GM19238 (cell line): ENCODE results near the gene PRKD2.

Experiments
- DNase-seq: peaks from one replicate; pipeline ENCODE4 v3.0.0; 2011; ENCODE audit warnings: low spot score; ENCODE audit not compliant: insufficient read length

PRKD2 gene

GRCh38 chr19:46742926-46743480 is 26.1 kb upstream of the PRKD2 start:
- DNase-seq = no peak

- no peak for DNase-seq
These were observed 24.5 kb upstream of the PRKD2 start for GRCh38 chr19:46741447-46741846.

GRCh38 chr19:46739290-46739771 is 22.4 kb upstream of the PRKD2 start:
- no peak for DNase-seq

GRCh38 chr19:46737761-46738171 is 20.9 kb upstream of the PRKD2 start:
- DNase-seq = no peak

GRCh38 chr19:46737298-46737654 is 20.4 kb upstream of the PRKD2 start:
- no peak for DNase-seq

GRCh38 chr19:46736531-46737297 is 19.8 kb upstream of the PRKD2 start:
- no peak for DNase-seq

- no peak for DNase-seq
These were observed 16.9 kb upstream of the PRKD2 start for GRCh38 chr19:46733690-46734292.

GRCh38 chr19:46732966-46733689 is 16.2 kb upstream of the PRKD2 start:
- no peak for DNase-seq

- DNase-seq = no peak
These were observed 15.4 kb upstream of the PRKD2 start for GRCh38 chr19:46732172-46732938.

- no peak for DNase-seq
These were observed 14.7 kb upstream of the PRKD2 start for GRCh38 chr19:46731584-46731983.

- DNase-seq = no peak
These were observed 14.1 kb upstream of the PRKD2 start for GRCh38 chr19:46731007-46731501.

- no peak for DNase-seq
These were observed 13.7 kb upstream of the PRKD2 start for GRCh38 chr19:46730595-46730994.

- no peak for DNase-seq
These were observed 13.3 kb upstream of the PRKD2 start for GRCh38 chr19:46730187-46730586.

GRCh38 chr19:46729696-46730095 is 12.8 kb upstream of the PRKD2 start:
- DNase-seq = no peak

GRCh38 chr19:46728693-46729339 is 11.9 kb upstream of the PRKD2 start:
- DNase-seq = peak; percentile 93

GRCh38 chr19:46728208-46728607 is 11.3 kb upstream of the PRKD2 start:
- no peak for DNase-seq

- no peak for DNase-seq
These were observed 10.8 kb upstream of the PRKD2 start for GRCh38 chr19:46727757-46728156.

- no peak for DNase-seq
These were observed 10.1 kb upstream of the PRKD2 start for GRCh38 chr19:46726971-46727501.

- DNase-seq = no peak
These were observed 9.6 kb upstream of the PRKD2 start for GRCh38 chr19:46726551-46726950.

GRCh38 chr19:46725859-46726393 is 9.0 kb upstream of the PRKD2 start:
- DNase-seq = no peak
